Measurements from ENCODE around the gene ACTR6. TPM values are rescaled to one million over a fixed set of nuclear protein-coding genes. Genes with fewer than 3 reads are reported as not detected.
A peak's percentile ranks its signal among the peaks of the same experiment; 100 is the strongest.

ACTR6 gene
- total RNA-seq, 4 donors from 2014 or later = 14.2 to 21.0 (median 16.5) TPM

DNA sequence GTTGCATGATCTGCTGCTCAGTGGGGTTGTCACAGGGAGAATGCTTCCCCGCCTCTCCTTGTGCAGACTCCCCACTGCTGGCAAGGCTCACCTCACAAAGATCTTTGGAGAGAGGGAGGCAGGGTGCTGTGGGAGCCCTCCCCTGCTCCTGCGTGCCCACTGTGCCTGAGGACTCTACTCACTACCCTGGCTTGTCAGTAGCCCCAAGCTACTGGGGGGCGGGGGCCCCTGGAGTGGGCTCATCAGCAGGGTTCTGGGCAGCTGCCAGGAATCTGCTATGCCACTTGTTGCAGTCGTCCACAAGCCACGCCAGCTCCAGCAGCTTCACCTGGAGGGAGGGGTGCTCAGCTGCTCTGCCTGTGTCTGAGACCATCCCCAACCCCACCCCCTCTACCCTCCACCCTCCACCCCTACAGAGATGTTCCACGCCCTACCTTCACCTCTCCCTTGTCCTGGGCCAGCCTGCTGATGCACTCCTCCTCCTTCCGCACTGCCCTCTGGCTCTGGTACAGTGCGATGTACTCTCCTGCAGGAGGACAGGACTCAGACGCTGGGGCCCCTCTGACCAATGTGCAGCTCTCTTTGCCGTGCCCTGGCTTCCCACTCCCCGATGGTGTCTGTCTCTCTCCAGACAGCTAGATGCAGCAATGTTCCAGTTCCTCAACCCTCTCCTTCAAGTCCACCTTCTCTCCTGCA lies 43.7 kb upstream of the ACTR6 start:
- Histone ChIP-seq H3K9me3 (no peaks in the 10 kb centered on the region), H3K4me1 (no peaks in the 10 kb centered on the region), H3K4me3 (no peak overlapping the region), H3K36me3 (no peaks in the 10 kb centered on the region), H3K27me3 (no peaks in the 10 kb centered on the region), H3K27ac (no peak overlapping the region)
- 83 to 93% methylated on average over 7 of the region's 11 CpGs for WGBS, 2 donors
- intact Hi-C loops (cut with DNase I) = no loop called here
- no peak for DNase-seq
- TF ChIP-seq CTCF (IDR thresholded peaks at IDR 0.05) (no peak), POLR2A (IDR thresholded peaks at IDR 0.05) (no peak)

DNA sequence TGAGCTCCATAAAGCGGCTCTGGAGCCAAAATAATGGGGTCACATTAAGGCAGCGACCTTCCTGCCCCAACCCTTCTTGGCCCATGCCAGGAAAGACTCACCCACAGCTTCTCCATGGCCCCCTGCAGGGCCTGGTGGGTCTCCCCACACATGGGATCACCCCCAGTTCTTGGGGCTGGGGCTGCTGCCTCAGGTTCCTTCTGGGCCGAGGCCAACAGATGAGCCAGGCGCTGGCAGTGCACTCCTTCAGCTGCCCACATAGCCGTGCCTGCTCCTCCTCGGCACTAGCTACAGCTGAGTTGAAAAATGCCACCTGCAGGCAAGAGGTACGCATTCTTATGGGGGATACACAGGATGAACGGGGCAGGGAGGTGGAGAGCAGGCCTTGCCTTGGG lies 43.2 kb upstream of the ACTR6 start:
- Histone ChIP-seq H3K4me3 (no peak overlapping the region), H3K36me3 (no peaks in the 10 kb centered on the region), H3K9me3 (no peaks in the 10 kb centered on the region), H3K4me1 (no peaks in the 10 kb centered on the region), H3K27ac (no peak overlapping the region), H3K27me3 (no peaks in the 10 kb centered on the region)
- TF ChIP-seq POLR2A (IDR thresholded peaks at IDR 0.05) (no peak), CTCF (IDR thresholded peaks at IDR 0.05) (no peak)
- intact Hi-C loops (cut with DNase I) = no loop called here
- no peak for DNase-seq
- WGBS, 2 donors = 95% methylated on average over 3 of the region's 8 CpGs; no CpG with 5 or more reads in 1 of the 2 donors

- no peak overlapping the region for H3K4me3 ChIP-seq
- 87 to 100% methylated on average over 2 to 4 of the region's 4 CpGs for WGBS, 2 donors
- DNase-seq = no peak
- H3K4me1 ChIP-seq = peaks cover 0 to 6% (median 0%) of the 10 kb centered on the region in 3 donors
- no peaks in the 10 kb centered on the region for H3K27me3 ChIP-seq
- intact Hi-C loops (cut with DNase I) = no loop called here
- no peak overlapping the region for H3K27ac ChIP-seq
- H3K36me3 ChIP-seq = no peaks in the 10 kb centered on the region
- no peak for TF ChIP-seq CTCF (IDR thresholded peaks at IDR 0.05)
- no peak for TF ChIP-seq POLR2A (IDR thresholded peaks at IDR 0.05)
- H3K9me3 ChIP-seq = no peaks in the 10 kb centered on the region
Observed at GRCh38 chr12:100158535-100158934, 42.1 kb upstream of the ACTR6 start.

- H3K27ac ChIP-seq = no peak overlapping the region
- DNase-seq = no peak
- no peaks in the 10 kb centered on the region for H3K36me3 ChIP-seq
- H3K4me1 ChIP-seq = peaks cover 0 to 16% (median 7%) of the 10 kb centered on the region in 3 donors
- no peaks in the 10 kb centered on the region for H3K27me3 ChIP-seq
- H3K9me3 ChIP-seq = no peaks in the 10 kb centered on the region
- TF ChIP-seq POLR2A (IDR thresholded peaks at IDR 0.05) (no peak), CTCF (IDR thresholded peaks at IDR 0.05) (no peak)
- no peak overlapping the region for H3K4me3 ChIP-seq
- WGBS, 2 donors = 87 to 94% methylated on average over 5 to 6 of the region's 9 CpGs
- intact Hi-C loops (cut with DNase I) = no loop called here
Observed at GRCh38 chr12:100159391-100160104, 41.1 kb upstream of the ACTR6 start.

DNA sequence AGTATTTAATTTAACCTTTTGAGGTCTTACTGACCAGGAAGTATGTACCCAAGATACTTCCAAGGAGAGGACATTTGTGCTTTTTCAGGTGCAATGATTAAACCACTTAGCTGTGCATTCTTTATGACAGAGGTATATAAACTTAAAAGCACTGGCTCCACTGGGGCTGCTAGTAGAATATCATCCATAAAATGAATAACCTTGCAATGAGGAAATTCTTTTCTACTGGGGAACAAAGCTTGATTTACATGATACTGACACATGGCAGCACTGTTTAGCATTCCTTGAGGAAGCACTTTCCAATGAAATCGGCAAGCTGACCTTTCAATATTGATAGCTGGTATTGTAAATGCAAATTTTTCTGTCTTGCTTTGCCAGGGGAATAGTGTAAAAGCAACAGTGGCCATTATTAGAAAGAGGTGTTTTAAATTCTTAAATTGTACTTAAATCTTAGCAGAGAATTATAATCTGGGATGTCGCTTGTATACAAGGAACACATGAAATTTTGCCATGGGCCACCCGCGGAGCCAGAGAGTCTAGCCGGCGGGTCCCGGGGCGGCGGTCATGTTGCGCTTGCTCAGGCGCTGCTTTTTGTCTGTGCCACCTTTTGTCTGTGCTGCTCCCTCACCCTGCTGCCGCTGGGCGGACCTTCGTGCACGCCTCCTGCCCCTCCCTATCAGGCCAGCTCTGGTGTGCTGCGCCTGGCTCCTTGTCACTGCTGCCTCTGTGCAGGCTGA lies 37.0 kb upstream of the ACTR6 start:
- TF ChIP-seq CTCF (IDR thresholded peaks at IDR 0.05) (peak in 3 of 6 experiments; percentile 4 to 44 (median 25)), POLR2A (IDR thresholded peaks at IDR 0.05) (no peak)
- Histone ChIP-seq H3K9me3 (no peaks in the 10 kb centered on the region), H3K4me3 (peak overlapping the region in 3 of 4 donors; percentile 18 to 52 (median 27)), H3K27ac (peak overlapping the region in 1 of 4 donors; percentile 2), H3K36me3 (no peaks in the 10 kb centered on the region), H3K4me1 (peaks cover 0 to 22% (median 7%) of the 10 kb centered on the region in 3 donors), H3K27me3 (no peaks in the 10 kb centered on the region)
- DNase-seq = peak; percentile 10
- intact Hi-C loops (cut with DNase I) = no loop called here
- 1 to 3% methylated on average over 16 of the region's 16 CpGs for WGBS, 2 donors
